ENCODE measurements around the gene CELF1. TPM values are rescaled to one million over a fixed set of nuclear protein-coding genes. Genes with fewer than 3 reads are reported as not detected.

Gene CELF1
- total RNA-seq, 3 donors from 2014 or later (not counting 1 experiment from before 2014, with no cell fraction given) = 128 to 168 (median 162) TPM

DNA sequence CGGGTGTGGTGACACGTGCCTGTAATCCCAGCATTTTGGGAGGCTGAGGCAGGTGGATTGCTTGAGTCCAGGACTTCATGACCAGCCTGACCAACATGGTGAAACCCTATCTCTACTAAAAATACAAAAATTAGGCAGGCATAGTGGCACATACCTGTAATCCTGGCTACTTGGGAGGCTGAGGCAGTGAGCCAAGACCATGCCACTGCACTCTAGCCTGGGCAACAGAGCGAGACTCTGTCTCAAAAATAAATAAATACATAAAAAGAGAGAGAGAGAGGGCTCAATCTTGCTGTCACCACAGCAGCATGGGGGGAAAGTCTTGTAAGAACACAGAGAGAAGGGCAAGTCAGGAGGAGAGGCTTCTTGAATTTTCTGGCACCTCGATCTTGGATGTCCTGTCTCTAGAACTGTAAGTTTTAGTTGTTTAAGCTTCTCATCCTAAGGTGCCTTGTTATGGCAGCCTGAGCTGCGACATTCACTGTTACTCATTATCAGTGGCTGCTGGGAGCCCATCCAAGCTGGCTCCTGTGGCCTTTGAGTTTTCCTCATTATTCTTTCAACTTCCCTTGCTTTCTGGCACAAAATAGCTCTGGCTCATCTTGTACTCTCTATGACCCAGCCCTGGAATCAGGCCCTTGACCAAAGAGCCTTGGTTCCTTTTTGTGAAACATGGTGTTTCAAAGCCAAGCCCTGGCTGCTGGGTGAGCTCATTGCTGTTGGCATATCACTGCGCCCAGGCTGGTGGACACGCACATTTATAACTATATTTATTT is 118.7 kb downstream of the CELF1 start:
- no peaks in the 10 kb centered on the region for H3K4me1 ChIP-seq (ENCODE audit: control insufficient read depth, insufficient read depth, low read length)
- peaks cover 0 to 3% of the 10 kb centered on the region in 2 donors for H3K27me3 Mint-ChIP-seq (ENCODE audit: low read depth in 2 of 2)
- H3K27ac ChIP-seq (ENCODE audit: low read length) = no peak overlapping the region
- no peaks in the 10 kb centered on the region for H3K9me3 Mint-ChIP-seq
- H3K27ac Mint-ChIP-seq = no peak overlapping the region
- H3K36me3 Mint-ChIP-seq = no peaks in the 10 kb centered on the region
- ATAC-seq (no peak), DNase-seq (no peak)
- H3K27me3 ChIP-seq (ENCODE audit: control insufficient read depth, insufficient read depth, low read length) = no peaks in the 10 kb centered on the region
- no peak overlapping the region for H3K4me3 ChIP-seq (ENCODE audit: low read length)
- intact Hi-C loops (cut with micrococcal nuclease) = no loop called here
- no peak overlapping the region for H3K4me3 Mint-ChIP-seq
- TF ChIP-seq, protein P1, sequence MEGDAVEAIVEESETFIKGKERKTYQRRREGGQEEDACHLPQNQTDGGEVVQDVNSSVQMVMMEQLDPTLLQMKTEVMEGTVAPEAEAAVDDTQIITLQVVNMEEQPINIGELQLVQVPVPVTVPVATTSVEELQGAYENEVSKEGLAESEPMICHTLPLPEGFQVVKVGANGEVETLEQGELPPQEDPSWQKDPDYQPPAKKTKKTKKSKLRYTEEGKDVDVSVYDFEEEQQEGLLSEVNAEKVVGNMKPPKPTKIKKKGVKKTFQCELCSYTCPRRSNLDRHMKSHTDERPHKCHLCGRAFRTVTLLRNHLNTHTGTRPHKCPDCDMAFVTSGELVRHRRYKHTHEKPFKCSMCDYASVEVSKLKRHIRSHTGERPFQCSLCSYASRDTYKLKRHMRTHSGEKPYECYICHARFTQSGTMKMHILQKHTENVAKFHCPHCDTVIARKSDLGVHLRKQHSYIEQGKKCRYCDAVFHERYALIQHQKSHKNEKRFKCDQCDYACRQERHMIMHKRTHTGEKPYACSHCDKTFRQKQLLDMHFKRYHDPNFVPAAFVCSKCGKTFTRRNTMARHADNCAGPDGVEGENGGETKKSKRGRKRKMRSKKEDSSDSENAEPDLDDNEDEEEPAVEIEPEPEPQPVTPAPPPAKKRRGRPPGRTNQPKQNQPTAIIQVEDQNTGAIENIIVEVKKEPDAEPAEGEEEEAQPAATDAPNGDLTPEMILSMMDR (IDR thresholded peaks at IDR 0.05) = no peak
- WGBS (ENCODE audit: insufficient coverage) = 91% methylated on average over 6 of the region's 7 CpGs
- no peaks in the 10 kb centered on the region for H3K4me1 Mint-ChIP-seq
- no peaks in the 10 kb centered on the region for H3K36me3 ChIP-seq (ENCODE audit: control insufficient read depth, insufficient read depth, low read length)
- H3K9me3 ChIP-seq (ENCODE audit: control insufficient read depth, insufficient read depth, low read length) = no peaks in the 10 kb centered on the region

DNA sequence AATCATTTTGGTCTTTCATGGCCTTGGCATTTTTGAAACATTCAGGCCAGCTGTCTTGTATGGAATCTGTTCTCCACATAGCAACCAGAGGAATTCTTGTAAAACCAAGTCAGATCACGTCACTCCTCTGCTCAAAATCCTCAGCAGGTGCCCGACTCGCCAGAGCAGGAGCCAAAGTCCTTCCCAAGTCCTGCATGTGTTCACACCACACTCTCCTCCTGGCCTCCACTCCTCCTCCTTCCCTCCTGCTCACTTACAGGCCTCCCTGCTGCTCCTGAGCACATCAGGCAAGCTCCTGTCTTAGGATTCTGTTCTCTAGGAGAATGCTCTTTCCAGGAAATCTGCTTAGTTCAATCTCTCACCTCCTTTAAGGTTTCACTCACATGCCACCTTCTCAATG is 119.8 kb downstream of the CELF1 start:
- 89% methylated on average over 3 of the region's 3 CpGs for WGBS (ENCODE audit: insufficient coverage)
- no peaks in the 10 kb centered on the region for H3K36me3 ChIP-seq (ENCODE audit: control insufficient read depth, insufficient read depth, low read length)
- no peaks in the 10 kb centered on the region for H3K9me3 Mint-ChIP-seq
- no peak overlapping the region for H3K4me3 ChIP-seq (ENCODE audit: low read length)
- no peaks in the 10 kb centered on the region for H3K4me1 ChIP-seq (ENCODE audit: control insufficient read depth, insufficient read depth, low read length)
- no peaks in the 10 kb centered on the region for H3K9me3 ChIP-seq (ENCODE audit: control insufficient read depth, insufficient read depth, low read length)
- H3K27ac ChIP-seq (ENCODE audit: low read length) = no peak overlapping the region
- H3K27me3 ChIP-seq (ENCODE audit: control insufficient read depth, insufficient read depth, low read length) = no peaks in the 10 kb centered on the region
- H3K27ac Mint-ChIP-seq = no peak overlapping the region
- H3K4me1 Mint-ChIP-seq = no peaks in the 10 kb centered on the region
- TF ChIP-seq, protein P1 (IDR thresholded peaks at IDR 0.05) = no peak
- peaks cover 0 to 3% of the 10 kb centered on the region in 2 donors for H3K27me3 Mint-ChIP-seq (ENCODE audit: low read depth in 2 of 2)
- no peak for ATAC-seq
- H3K36me3 Mint-ChIP-seq = no peaks in the 10 kb centered on the region
- no peak overlapping the region for H3K4me3 Mint-ChIP-seq
- intact Hi-C loops (cut with micrococcal nuclease) = no loop called here
- no peak for DNase-seq

DNA sequence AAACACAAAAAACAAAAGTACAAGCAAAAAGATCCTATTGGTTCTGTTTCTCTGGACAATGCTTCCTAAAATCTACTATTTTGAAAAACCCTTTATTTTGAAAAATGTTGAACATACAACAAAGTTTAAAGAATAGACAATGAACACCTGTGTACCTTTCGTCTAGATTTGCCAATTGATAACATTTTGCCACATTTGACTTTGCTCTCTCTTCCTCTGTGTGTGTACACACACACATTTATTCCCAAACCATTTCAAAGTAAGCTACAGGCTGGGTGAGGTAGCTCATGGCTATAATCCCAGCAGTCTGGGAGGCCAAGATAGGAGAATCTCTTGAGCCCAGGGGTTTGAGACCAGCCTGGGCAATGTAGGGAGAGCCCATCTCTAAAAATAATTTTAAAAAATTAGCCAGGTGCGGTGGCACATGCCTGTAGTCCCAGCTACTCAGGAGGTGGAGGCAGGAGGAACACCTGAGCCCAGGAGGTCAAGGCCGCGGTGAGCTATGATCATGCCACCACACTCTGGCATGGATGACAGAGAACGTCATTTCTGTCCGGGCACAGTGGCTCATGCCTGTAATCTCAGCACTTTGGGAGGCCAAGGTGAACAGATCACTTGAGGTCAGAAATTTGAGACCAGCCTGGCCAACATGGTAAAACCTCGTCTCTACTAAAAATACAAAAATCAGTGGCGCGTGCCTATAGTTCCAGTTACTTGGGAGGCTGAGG is 121.4 kb downstream of the CELF1 start:
- TF ChIP-seq, protein P1 (IDR thresholded peaks at IDR 0.05) = no peak
- no peaks in the 10 kb centered on the region for H3K4me1 ChIP-seq (ENCODE audit: control insufficient read depth, insufficient read depth, low read length)
- H3K27ac Mint-ChIP-seq = no peak overlapping the region
- H3K4me3 ChIP-seq (ENCODE audit: low read length) = no peak overlapping the region
- DNase-seq (no peak), ATAC-seq (no peak)
- H3K27me3 ChIP-seq (ENCODE audit: control insufficient read depth, insufficient read depth, low read length) = no peaks in the 10 kb centered on the region
- 94% methylated on average over 9 of the region's 9 CpGs for WGBS (ENCODE audit: insufficient coverage)
- H3K9me3 Mint-ChIP-seq = no peaks in the 10 kb centered on the region
- H3K36me3 ChIP-seq (ENCODE audit: control insufficient read depth, insufficient read depth, low read length) = no peaks in the 10 kb centered on the region
- no peaks in the 10 kb centered on the region for H3K9me3 ChIP-seq (ENCODE audit: control insufficient read depth, insufficient read depth, low read length)
- H3K4me1 Mint-ChIP-seq = peaks cover under 1 to 2% of the 10 kb centered on the region in 2 donors
- no peak overlapping the region for H3K4me3 Mint-ChIP-seq
- peaks cover 0 to 3% of the 10 kb centered on the region in 2 donors for H3K27me3 Mint-ChIP-seq (ENCODE audit: low read depth in 2 of 2)
- intact Hi-C loops (cut with micrococcal nuclease) = no loop called here
- H3K27ac ChIP-seq (ENCODE audit: low read length) = no peak overlapping the region
- no peaks in the 10 kb centered on the region for H3K36me3 Mint-ChIP-seq
